Fibroblast of mammary gland (primary cell): ENCODE measurements around the gene ABLIM3.

Experiments
- DNase-seq: peaks from one replicate; pipeline ENCODE4 v3.0.0-alpha.2; 2010; ENCODE audit warnings: low read depth
- H3K4me3 ChIP-seq: 2 replicates; pipeline ENCODE4 v1.5.1; 2011; ENCODE audit warnings: low read depth, mild to moderate bottlenecking, low read length, moderate library complexity; ENCODE audit not compliant: control insufficient read depth
- CTCF ChIP-seq: conservative IDR thresholded peaks from 2 replicates; pipeline ENCODE4 v1.5.1; 2011; ENCODE audit warnings: low read depth, low read length, inconsistent platforms; ENCODE audit not compliant: control insufficient read depth, insufficient read depth

ABLIM3 gene

DNA sequence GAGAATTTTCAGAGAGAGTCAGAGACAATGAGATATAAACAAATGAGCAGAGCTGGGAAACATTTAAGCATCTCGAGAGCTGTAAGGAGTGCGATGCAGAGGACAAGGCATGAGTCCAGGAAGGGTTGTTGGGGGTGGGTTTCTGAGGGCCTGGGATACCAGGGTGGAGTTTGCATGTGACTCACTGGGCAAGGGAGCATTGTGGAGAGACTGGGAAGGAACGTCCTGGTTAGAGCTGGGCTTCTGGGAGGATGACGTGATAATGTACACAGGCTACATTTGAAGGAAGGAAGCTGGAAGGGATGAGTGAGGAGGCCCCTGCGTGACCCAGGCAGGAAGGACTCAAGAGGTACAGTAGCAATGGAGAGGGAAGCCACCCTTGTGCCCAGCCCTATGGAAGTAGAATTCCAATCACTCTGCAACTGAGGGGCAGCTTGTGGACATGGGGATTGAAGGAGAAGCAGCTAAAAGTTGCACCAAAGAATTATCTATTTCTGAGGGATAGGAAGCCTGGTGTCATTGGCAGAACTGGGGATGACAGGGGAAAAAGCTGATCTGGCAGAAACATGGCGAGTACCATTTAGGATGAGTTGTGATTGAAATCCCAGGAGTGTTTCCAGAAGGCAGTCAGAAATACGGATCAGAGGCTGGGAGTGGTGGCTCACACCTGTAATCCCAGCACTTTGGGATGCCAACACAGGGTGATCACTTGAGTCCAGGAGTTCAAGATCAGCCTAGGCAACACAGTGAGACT lies 71.1 kb downstream of the ABLIM3 start:
- no peak overlapping the region for H3K4me3 ChIP-seq
- DNase-seq, result peak; percentile 98
- no peak for TF ChIP-seq CTCF

GRCh38 chr5:149213264-149213880 lies 72.1 kb downstream of the ABLIM3 start:
- peak; percentile 64 for DNase-seq
- H3K4me3 ChIP-seq, result no peak overlapping the region
- TF ChIP-seq CTCF, result no peak

GRCh38 chr5:149215478-149216090 lies 74.3 kb downstream of the ABLIM3 start:
- TF ChIP-seq CTCF, result no peak
- peak; percentile 66 for DNase-seq
- H3K4me3 ChIP-seq, result no peak overlapping the region

- no peak overlapping the region for H3K4me3 ChIP-seq
- TF ChIP-seq CTCF, result no peak
- DNase-seq, result no peak
These were observed 75.2 kb downstream of the ABLIM3 start for GRCh38 chr5:149216496-149216895.

GRCh38 chr5:149217096-149217802 lies 76.0 kb downstream of the ABLIM3 start:
- DNase-seq, result no peak
- TF ChIP-seq CTCF, result no peak
- H3K4me3 ChIP-seq, result no peak overlapping the region

GRCh38 chr5:149217803-149218155 lies 76.5 kb downstream of the ABLIM3 start:
- no peak for DNase-seq
- no peak for TF ChIP-seq CTCF
- no peak overlapping the region for H3K4me3 ChIP-seq
